Neural progenitor cell (in vitro differentiated cells): ENCODE data around the gene CDH11.

Experiments used
- CTCF ChIP-seq: fragments of 200-600 bp; sonication (generic); IDR thresholded peaks from 2 replicates; pipeline ENCODE4 v1.5.1; 2017; ENCODE audit warnings: antibody characterized with exemption, mild to moderate bottlenecking
- EZH2 ChIP-seq: fragments of 200-600 bp; sonication (generic); IDR thresholded peaks from 2 replicates; pipeline ENCODE4 v1.6.1; 2017; ENCODE audit warnings: antibody characterized with exemption, mild to moderate bottlenecking, moderate library complexity
- EZH2phosphoT487 ChIP-seq: fragments of 200-600 bp; sonication (generic); IDR thresholded peaks from 2 replicates; pipeline ENCODE4 v1.6.1; 2017; ENCODE audit warnings: antibody characterized with exemption

- TF ChIP-seq CTCF (no peak), EZH2 (no peak), EZH2phosphoT487 (no peak)
Observed at GRCh38 chr16:64916051-64916450, 205.8 kb downstream of the CDH11 start.
